ENCODE data around the gene RTL10.

GRCh38 chr22:19853879-19854777 is 546 bp downstream of the RTL10 start:
- TF ChIP-seq CTCF (IDR thresholded peaks at IDR 0.05; ENCODE audit: insufficient read depth, low read length, poor library complexity, severe bottlenecking): no peak
- no peak for TF ChIP-seq EZH2phosphoT487 (conservative IDR thresholded peaks at IDR 0.05; ENCODE audit: low read length)
